ENCODE measurements around the gene TM9SF3.

Gene TM9SF3

GRCh38 chr10:96613576-96613975 lies 26.8 kb upstream of the TM9SF3 start:
- DNase-seq (ENCODE audit: extremely low read depth, low read depth): no peak
- TF ChIP-seq, protein P1, sequence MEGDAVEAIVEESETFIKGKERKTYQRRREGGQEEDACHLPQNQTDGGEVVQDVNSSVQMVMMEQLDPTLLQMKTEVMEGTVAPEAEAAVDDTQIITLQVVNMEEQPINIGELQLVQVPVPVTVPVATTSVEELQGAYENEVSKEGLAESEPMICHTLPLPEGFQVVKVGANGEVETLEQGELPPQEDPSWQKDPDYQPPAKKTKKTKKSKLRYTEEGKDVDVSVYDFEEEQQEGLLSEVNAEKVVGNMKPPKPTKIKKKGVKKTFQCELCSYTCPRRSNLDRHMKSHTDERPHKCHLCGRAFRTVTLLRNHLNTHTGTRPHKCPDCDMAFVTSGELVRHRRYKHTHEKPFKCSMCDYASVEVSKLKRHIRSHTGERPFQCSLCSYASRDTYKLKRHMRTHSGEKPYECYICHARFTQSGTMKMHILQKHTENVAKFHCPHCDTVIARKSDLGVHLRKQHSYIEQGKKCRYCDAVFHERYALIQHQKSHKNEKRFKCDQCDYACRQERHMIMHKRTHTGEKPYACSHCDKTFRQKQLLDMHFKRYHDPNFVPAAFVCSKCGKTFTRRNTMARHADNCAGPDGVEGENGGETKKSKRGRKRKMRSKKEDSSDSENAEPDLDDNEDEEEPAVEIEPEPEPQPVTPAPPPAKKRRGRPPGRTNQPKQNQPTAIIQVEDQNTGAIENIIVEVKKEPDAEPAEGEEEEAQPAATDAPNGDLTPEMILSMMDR (IDR thresholded peaks at IDR 0.05; ENCODE audit: low read depth, low read length, missing control alignments): no peak
- no peak overlapping the region for H3K4me3 ChIP-seq (replicated peaks; ENCODE audit: low read depth, low read length)

DNA sequence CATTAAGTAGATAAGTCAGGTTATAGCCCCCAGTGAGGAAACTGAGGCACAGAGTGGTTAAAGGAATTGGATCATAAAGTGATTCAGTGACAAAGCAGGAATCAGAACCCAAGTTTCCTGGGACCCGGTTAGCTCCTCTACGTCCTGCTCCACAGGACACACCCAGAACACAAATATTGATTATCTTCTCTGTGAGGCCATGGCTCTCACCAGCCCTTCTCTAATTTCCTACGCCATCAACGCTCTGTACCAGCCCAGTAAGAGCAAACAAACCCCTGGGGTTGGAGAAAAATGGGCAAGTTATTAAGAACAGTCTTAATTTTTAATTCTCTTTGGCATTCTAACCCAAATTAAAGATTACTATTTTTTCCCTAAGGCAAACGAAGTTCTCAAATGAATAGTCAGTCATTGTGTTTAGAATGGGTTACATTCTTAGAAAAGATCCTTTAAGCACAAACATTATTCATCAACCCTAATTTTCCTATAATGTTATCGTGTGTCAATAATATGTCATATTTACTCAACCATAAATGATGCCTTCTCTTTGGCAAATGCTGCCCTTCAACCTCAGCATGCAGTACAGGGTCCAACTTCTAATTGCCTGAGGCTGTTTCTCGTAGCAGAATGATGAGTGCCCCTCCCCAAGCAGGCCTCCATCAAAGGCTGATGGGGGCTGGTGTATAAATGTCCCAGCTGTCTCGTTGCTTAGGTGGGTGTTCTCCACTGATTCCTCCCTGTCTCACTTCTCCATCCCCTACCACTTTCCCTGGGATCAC lies 25.4 kb upstream of the TM9SF3 start:
- no peak overlapping the region for H3K4me3 ChIP-seq (replicated peaks; ENCODE audit: low read depth, low read length)
- TF ChIP-seq, protein P1 (IDR thresholded peaks at IDR 0.05; ENCODE audit: low read depth, low read length, missing control alignments): no peak
- no peak for DNase-seq (ENCODE audit: extremely low read depth, low read depth)

- no peak for DNase-seq (ENCODE audit: extremely low read depth, low read depth)
- TF ChIP-seq, protein P1 (IDR thresholded peaks at IDR 0.05; ENCODE audit: low read depth, low read length, missing control alignments): no peak
- no peak overlapping the region for H3K4me3 ChIP-seq (replicated peaks; ENCODE audit: low read depth, low read length)
Observed at GRCh38 chr10:96610817-96611216, 24.0 kb upstream of the TM9SF3 start.

GRCh38 chr10:96609510-96609909 lies 22.7 kb upstream of the TM9SF3 start:
- TF ChIP-seq, protein P1 (IDR thresholded peaks at IDR 0.05; ENCODE audit: low read depth, low read length, missing control alignments): no peak
- DNase-seq (ENCODE audit: extremely low read depth, low read depth): no peak
- H3K4me3 ChIP-seq (replicated peaks; ENCODE audit: low read depth, low read length): no peak overlapping the region

GRCh38 chr10:96608805-96609204 lies 22.0 kb upstream of the TM9SF3 start:
- DNase-seq (ENCODE audit: extremely low read depth, low read depth): no peak
- no peak overlapping the region for H3K4me3 ChIP-seq (replicated peaks; ENCODE audit: low read depth, low read length)
- TF ChIP-seq, protein P1 (IDR thresholded peaks at IDR 0.05; ENCODE audit: low read depth, low read length, missing control alignments): no peak

DNA sequence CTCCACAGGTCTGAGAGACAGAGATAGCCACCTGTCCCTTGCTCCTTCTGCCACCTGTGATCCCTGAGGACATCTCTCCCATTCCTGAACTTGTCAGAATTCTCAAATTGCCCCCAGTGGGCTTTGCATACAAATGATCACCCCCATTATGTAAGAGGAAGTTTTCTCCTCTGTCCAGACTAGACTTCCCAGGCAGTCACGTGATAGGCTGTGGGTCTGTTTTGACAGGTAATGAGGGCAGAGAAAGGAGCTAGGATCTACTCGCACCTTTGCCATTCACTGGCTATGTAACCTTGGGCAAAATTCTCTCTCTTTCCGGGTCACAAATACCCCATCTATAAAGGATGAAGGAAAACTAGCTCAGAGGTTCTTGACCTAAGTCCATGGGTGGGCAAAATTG lies 21.4 kb upstream of the TM9SF3 start:
- TF ChIP-seq, protein P1 (IDR thresholded peaks at IDR 0.05; ENCODE audit: low read depth, low read length, missing control alignments): no peak

GRCh38 chr10:96606946-96607345 lies 20.1 kb upstream of the TM9SF3 start:
- TF ChIP-seq, protein P1 (IDR thresholded peaks at IDR 0.05; ENCODE audit: low read depth, low read length, missing control alignments): no peak
- DNase-seq (ENCODE audit: extremely low read depth, low read depth): no peak
- no peak overlapping the region for H3K4me3 ChIP-seq (replicated peaks; ENCODE audit: low read depth, low read length)

More for the DNA sequence above, 21.4 kb upstream of the TM9SF3 start:
- H3K4me3 ChIP-seq (replicated peaks; ENCODE audit: low read depth, low read length): no peak overlapping the region
- no peak for DNase-seq (ENCODE audit: extremely low read depth, low read depth)

All from HFF-Myc (cell line).